ENCODE results near the gene MID1. TPM values are rescaled to one million over a fixed set of nuclear protein-coding genes. Genes with fewer than 3 reads are reported as not detected.
A peak's percentile ranks its signal among the peaks of the same experiment; 100 is the strongest.

MID1 gene
- total and polyA plus RNA-seq, 9 donors: 17.5 to 28.9 (median 21.2) TPM

DNA sequence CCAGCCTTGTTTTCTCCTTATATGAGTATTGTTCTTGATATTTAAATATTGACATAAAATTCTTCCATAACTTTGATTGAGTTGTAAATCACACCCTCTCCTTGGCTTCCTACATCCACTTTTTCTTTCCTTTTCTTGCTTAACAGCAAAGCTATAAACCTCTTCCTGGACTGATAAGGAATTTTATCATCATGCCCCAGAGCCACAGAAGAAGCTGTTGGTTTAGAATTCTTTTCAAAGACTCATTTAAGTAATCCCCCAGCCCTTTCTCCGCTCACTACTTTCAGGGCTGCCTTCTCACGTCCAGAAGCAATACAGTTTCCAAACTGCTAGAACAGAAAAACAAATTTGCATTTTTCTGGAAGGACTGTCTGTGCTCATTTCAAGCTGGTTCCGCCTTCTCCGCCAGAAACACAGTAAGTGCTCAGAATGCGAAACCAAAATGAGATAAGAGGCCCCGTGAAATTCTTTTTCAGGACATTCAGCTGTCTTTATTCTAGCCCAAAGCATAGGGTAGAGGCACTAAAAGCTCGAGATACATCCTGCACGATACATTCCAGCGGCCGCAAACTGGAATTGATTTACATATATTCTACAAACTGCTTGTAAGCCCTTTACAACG lies 849 bp downstream of the MID1 start:
- Histone ChIP-seq H3K4me3 (ENCODE audit: low read length) (peak overlapping the region; percentile 69), H3K4me1 (ENCODE audit: control insufficient read depth, insufficient read depth, low read length) (peaks cover 17% of the 10 kb centered on the region), H3K27me3 (ENCODE audit: control insufficient read depth, insufficient read depth, low read length) (peaks cover 38% of the 10 kb centered on the region), H3K9me3 (replicated peaks; ENCODE audit: control insufficient read depth, low read depth, low read length) (no peaks in the 10 kb centered on the region), H3K36me3 (ENCODE audit: control insufficient read depth, insufficient read depth, low read length) (no peaks in the 10 kb centered on the region), H3K27ac (ENCODE audit: low read length) (peak overlapping the region; percentile 89)
- WGBS (ENCODE audit: insufficient coverage): 18% methylated on average over 10 of the region's 11 CpGs
- DNase-seq: peak; percentile 53

DNA sequence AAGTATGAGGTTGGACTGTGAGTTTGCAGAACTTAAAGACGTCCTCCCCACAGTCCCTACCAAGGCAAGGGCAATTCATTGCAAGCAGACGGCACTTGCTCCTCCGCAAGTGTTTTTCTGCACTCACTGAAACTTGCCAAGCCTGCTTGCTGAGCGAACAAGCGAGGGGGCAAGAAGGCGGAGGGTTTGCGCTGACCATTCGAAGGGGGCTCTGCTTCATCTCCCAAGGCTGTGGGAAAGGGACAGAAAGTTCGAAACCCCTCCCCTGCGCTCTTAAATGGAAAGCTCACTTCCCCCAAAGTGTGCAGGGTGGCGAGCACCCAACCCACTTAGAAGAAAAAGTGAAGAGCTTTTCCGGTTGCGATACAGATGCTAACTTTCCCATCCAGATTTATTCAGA lies 1.4 kb downstream of the MID1 start:
- H3K36me3 ChIP-seq (ENCODE audit: control insufficient read depth, insufficient read depth, low read length): no peaks in the 10 kb centered on the region
- H3K4me3 ChIP-seq (ENCODE audit: low read length): peak overlapping the region; percentile 69
- peaks cover 41% of the 10 kb centered on the region for H3K27me3 ChIP-seq (ENCODE audit: control insufficient read depth, insufficient read depth, low read length)
- peak overlapping the region; percentile 89 for H3K27ac ChIP-seq (ENCODE audit: low read length)
- H3K9me3 ChIP-seq (replicated peaks; ENCODE audit: control insufficient read depth, low read depth, low read length): no peaks in the 10 kb centered on the region
- peak; percentile 49 for DNase-seq
- WGBS (ENCODE audit: insufficient coverage): 15% methylated on average over 5 of the region's 13 CpGs
- H3K4me1 ChIP-seq (ENCODE audit: control insufficient read depth, insufficient read depth, low read length): peaks cover 17% of the 10 kb centered on the region

DNA sequence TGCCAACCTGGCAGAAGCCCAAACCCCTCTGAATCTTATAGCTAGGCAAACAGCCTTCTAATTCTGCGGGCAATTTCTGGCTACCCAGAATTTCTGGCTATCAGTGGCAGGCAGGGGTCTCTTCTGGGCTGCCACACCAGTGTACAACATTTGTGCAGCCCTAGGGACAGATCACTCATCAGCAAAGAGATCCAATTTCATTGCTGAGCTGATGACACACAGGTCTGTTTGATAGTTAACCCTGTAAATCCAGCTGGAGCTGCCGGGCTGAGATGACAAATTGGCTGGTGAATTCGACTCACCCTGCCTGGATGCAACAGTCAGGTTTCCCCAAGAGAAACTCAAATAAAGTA lies 2.4 kb downstream of the MID1 start:
- Histone ChIP-seq H3K36me3 (ENCODE audit: control insufficient read depth, insufficient read depth, low read length) (no peaks in the 10 kb centered on the region), H3K27me3 (ENCODE audit: control insufficient read depth, insufficient read depth, low read length) (peaks cover 38% of the 10 kb centered on the region), H3K4me3 (ENCODE audit: low read length) (peak overlapping the region; percentile 69), H3K27ac (ENCODE audit: low read length) (peak overlapping the region; percentile 89), H3K9me3 (replicated peaks; ENCODE audit: control insufficient read depth, low read depth, low read length) (no peaks in the 10 kb centered on the region), H3K4me1 (ENCODE audit: control insufficient read depth, insufficient read depth, low read length) (peaks cover 17% of the 10 kb centered on the region)
- no peak for DNase-seq
- WGBS (ENCODE audit: insufficient coverage): 35% methylated on average over 3 of the region's 3 CpGs

DNA sequence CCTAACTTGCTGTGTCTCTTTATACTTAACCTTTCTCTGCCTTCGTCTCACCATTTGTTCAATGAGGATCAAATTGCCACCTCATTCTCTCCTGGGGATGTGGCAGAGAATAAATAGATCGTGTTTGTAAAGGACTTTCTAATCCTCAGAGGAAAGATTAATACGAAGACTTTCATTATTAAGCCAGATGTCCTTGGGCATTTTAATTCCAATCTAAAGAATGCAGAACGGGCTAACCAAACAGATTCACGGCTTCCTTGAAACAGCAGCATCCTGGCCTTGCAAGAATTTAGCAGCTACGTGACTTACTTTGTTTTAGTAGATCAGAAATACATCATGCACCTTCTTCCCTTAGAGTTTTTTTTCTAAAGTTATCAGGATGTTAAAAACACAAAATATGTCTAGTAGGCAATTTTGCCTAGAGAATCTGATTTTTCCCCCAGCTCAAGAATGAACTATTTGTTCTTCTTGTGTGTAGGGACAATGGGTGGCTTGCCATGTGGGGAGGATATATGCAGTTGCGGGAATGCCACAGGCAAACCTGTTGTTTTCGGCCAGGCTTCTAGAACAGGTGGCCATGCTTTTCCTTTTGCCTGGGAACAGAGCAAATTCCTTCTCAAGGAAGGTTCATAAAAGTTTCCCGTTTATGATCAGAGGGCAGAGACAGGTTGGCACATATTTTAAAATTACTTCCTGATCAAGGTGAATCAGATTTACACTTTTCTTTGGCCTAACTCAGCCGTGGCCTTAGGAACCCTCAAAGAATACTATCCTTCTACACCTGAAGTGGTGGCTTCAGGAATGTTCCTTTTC lies 3.0 kb downstream of the MID1 start:
- Histone ChIP-seq H3K9me3 (replicated peaks; ENCODE audit: control insufficient read depth, low read depth, low read length) (no peaks in the 10 kb centered on the region), H3K36me3 (ENCODE audit: control insufficient read depth, insufficient read depth, low read length) (no peaks in the 10 kb centered on the region), H3K27ac (ENCODE audit: low read length) (peak overlapping the region; percentile 55), H3K4me3 (ENCODE audit: low read length) (peak overlapping the region; percentile 69), H3K4me1 (ENCODE audit: control insufficient read depth, insufficient read depth, low read length) (peaks cover 17% of the 10 kb centered on the region), H3K27me3 (ENCODE audit: control insufficient read depth, insufficient read depth, low read length) (peaks cover 38% of the 10 kb centered on the region)
- 41% methylated on average over 6 of the region's 10 CpGs for WGBS (ENCODE audit: insufficient coverage)
- DNase-seq: no peak

DNA sequence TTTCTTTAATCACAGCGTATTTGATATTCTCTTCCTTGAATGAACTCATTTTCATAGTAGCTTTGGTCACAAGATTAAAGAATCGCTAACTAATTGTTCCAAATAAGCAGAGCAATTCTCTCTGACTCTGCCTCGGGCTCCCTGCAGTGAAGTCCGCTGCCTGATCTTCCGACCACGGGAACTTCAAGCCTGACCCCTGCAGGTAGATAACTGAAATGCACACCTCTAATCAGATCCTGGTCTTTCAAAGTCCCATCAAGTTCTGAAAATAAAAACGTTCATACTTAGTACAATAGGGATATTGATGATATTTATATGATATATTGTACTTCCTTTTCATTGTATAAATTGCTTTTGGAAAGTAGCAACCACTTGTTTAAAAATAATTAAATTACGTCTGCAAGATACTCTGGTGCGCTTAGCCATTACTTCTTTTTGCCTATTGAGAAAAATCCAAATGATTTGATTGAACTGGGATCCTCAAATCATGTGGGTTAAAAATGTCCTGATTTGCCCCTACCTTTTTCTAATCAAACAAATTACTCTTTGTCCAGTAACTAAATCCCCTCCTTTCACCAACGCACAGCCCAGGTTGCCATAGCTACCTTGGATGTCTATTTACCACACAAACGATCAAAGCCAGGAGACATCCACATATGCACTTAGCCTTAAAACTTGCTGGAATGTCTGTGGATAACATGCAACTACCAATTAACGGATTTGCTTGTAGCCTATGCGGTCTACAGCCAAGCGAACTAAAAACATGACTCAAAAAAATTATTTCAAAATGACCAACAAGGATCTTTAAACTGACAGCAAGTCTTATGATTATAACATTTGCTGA lies 4.2 kb downstream of the MID1 start:
- H3K27ac ChIP-seq (ENCODE audit: low read length): no peak overlapping the region
- 31% methylated on average over 4 of the region's 14 CpGs for WGBS (ENCODE audit: insufficient coverage)
- no peaks in the 10 kb centered on the region for H3K36me3 ChIP-seq (ENCODE audit: control insufficient read depth, insufficient read depth, low read length)
- no peak overlapping the region for H3K4me3 ChIP-seq (ENCODE audit: low read length)
- peaks cover 30% of the 10 kb centered on the region for H3K27me3 ChIP-seq (ENCODE audit: control insufficient read depth, insufficient read depth, low read length)
- no peaks in the 10 kb centered on the region for H3K9me3 ChIP-seq (replicated peaks; ENCODE audit: control insufficient read depth, low read depth, low read length)
- DNase-seq: peak; percentile 72
- peaks cover 14% of the 10 kb centered on the region for H3K4me1 ChIP-seq (ENCODE audit: control insufficient read depth, insufficient read depth, low read length)

DNA sequence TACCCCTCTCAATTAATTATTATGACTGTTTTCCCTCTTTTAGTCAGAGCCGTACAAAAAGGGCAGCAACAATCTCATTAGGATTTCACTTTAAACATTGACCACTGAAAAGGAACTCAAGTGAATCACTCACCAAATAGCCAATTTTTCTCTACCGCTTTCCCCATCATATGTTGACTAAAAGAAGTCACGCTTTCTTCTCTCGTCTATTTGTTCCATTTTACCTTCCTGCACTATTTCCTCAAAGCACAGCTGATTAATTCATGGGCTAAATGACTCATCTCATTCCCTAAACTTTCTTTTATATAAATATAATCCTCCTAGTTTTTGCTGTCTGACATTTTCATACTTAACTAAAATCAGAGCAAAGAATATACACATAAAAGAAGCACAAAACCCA lies 8.2 kb downstream of the MID1 start:
- no peak for DNase-seq
- Histone ChIP-seq H3K9me3 (replicated peaks; ENCODE audit: control insufficient read depth, low read depth, low read length) (no peaks in the 10 kb centered on the region), H3K4me1 (ENCODE audit: control insufficient read depth, insufficient read depth, low read length) (peaks cover 4% of the 10 kb centered on the region), H3K36me3 (ENCODE audit: control insufficient read depth, insufficient read depth, low read length) (no peaks in the 10 kb centered on the region), H3K27me3 (ENCODE audit: control insufficient read depth, insufficient read depth, low read length) (peaks cover 5% of the 10 kb centered on the region), H3K4me3 (ENCODE audit: low read length) (no peak overlapping the region), H3K27ac (ENCODE audit: low read length) (no peak overlapping the region)
- 62% methylated on average over 3 of the region's 4 CpGs for WGBS (ENCODE audit: insufficient coverage)

DNA sequence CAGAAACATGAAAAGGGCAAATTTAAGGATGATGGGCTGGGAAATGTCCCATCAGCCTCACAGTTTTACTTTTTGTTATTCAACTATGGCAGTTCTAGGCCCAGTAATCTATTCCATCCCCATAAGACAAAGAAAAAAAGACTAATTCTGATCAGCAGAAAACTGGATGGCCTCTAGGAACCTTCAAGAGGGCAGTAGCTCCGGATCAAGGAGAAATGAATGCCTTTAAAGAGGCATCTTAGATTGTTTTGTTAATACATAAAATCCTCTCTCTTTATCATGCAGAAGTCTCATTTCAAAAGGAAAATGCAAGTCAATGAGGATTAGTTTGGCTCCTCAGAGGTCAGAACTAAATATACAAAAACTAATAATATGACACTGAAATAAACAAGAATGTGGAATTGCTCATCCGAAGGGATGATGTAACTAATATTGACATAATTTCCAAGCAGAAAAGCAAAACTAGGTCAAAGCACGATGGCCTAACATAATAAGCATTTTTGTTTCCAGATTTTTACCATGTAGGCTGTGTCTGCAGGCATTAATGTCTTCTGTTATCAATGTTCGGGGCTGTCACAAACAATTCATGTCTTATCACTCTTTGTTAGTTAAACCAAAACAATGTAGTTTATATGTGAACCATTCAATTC lies 8.8 kb downstream of the MID1 start:
- Histone ChIP-seq H3K4me1 (ENCODE audit: control insufficient read depth, insufficient read depth, low read length) (peaks cover 4% of the 10 kb centered on the region), H3K36me3 (ENCODE audit: control insufficient read depth, insufficient read depth, low read length) (no peaks in the 10 kb centered on the region), H3K27ac (ENCODE audit: low read length) (peak overlapping the region; percentile 18), H3K9me3 (replicated peaks; ENCODE audit: control insufficient read depth, low read depth, low read length) (no peaks in the 10 kb centered on the region), H3K4me3 (ENCODE audit: low read length) (no peak overlapping the region), H3K27me3 (ENCODE audit: control insufficient read depth, insufficient read depth, low read length) (peaks cover 7% of the 10 kb centered on the region)
- peak; percentile 64 for DNase-seq
- no CpG with 5 or more reads among the region's 4 CpGs for WGBS (ENCODE audit: insufficient coverage)

DNA sequence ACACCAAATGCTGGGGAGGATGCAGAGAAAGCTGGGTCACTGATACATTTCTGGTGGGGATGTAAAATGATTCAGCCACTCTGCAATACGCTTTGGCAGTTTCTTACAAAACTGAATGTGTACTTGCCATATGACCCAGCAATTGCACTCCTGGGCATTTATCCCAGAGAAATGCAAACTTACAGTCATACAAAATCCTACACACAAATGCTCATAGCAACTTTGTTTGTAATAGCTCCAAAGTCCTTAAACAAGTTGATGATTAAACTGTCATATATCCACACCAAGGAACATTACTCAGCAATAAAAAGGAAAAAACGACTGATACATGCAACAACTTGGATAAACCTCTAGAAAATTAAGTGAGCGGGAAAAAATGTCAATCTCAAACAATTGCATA lies 12.3 kb downstream of the MID1 start:
- H3K27me3 ChIP-seq (ENCODE audit: control insufficient read depth, insufficient read depth, low read length): peaks cover 6% of the 10 kb centered on the region
- no CpG with 5 or more reads among the region's 3 CpGs for WGBS (ENCODE audit: insufficient coverage)
- no peak for DNase-seq
- H3K4me3 ChIP-seq (ENCODE audit: low read length): no peak overlapping the region
- no peaks in the 10 kb centered on the region for H3K36me3 ChIP-seq (ENCODE audit: control insufficient read depth, insufficient read depth, low read length)
- no peaks in the 10 kb centered on the region for H3K9me3 ChIP-seq (replicated peaks; ENCODE audit: control insufficient read depth, low read depth, low read length)
- no peak overlapping the region for H3K27ac ChIP-seq (ENCODE audit: low read length)
- H3K4me1 ChIP-seq (ENCODE audit: control insufficient read depth, insufficient read depth, low read length): no peaks in the 10 kb centered on the region

DNA sequence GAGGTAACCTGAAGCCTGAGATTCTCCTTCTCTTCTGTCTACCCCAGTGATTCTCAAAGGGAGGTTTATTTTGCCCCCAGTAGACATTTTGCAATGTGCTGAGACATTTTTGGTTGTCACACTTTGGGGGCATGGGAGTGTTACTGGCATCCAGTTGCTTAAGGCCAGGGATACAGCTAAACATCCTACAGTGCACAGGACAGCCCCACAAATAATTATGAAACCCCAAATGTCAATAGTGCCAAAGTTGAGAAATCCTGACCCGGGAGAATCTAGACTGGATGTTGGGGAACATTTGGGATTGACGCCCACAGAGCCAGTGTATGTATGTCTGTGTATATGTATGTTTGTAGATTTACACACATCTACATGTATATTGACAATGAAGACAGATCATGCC lies 13.2 kb downstream of the MID1 start:
- Histone ChIP-seq H3K27ac (ENCODE audit: low read length) (no peak overlapping the region), H3K9me3 (replicated peaks; ENCODE audit: control insufficient read depth, low read depth, low read length) (no peaks in the 10 kb centered on the region), H3K36me3 (ENCODE audit: control insufficient read depth, insufficient read depth, low read length) (no peaks in the 10 kb centered on the region), H3K4me3 (ENCODE audit: low read length) (no peak overlapping the region), H3K27me3 (ENCODE audit: control insufficient read depth, insufficient read depth, low read length) (peaks cover 6% of the 10 kb centered on the region), H3K4me1 (ENCODE audit: control insufficient read depth, insufficient read depth, low read length) (no peaks in the 10 kb centered on the region)
- WGBS (ENCODE audit: insufficient coverage): no CpG with 5 or more reads among the region's 2 CpGs
- no peak for DNase-seq

DNA sequence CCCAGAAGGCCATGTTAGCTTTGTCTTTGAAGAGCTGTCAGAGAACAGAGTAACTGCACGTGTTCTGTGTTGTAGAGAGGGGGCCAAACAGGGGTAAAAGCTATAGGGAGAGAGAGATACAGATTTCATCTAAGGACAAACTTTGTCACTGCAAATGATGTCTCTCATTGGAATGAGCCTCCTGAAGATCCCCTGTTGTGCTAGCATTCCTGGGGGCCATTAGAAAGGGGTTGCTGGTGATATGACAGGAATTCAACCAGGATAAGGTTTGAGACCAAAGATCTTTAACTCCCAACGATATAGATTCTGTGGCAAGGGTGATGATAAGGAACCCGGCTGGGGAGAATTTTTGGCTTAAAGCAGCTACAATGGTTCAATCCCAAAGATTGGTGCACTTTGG lies 16.8 kb downstream of the MID1 start:
- H3K36me3 ChIP-seq (ENCODE audit: control insufficient read depth, insufficient read depth, low read length): no peaks in the 10 kb centered on the region
- H3K4me3 ChIP-seq (ENCODE audit: low read length): no peak overlapping the region
- WGBS (ENCODE audit: insufficient coverage): 26% methylated on average over 2 of the region's 3 CpGs
- no peak overlapping the region for H3K27ac ChIP-seq (ENCODE audit: low read length)
- peaks cover 6% of the 10 kb centered on the region for H3K27me3 ChIP-seq (ENCODE audit: control insufficient read depth, insufficient read depth, low read length)
- H3K4me1 ChIP-seq (ENCODE audit: control insufficient read depth, insufficient read depth, low read length): peaks cover 3% of the 10 kb centered on the region
- no peaks in the 10 kb centered on the region for H3K9me3 ChIP-seq (replicated peaks; ENCODE audit: control insufficient read depth, low read depth, low read length)
- no peak for DNase-seq
